Measurements from ENCODE around the gene FGF7.

Gene FGF7

DNA sequence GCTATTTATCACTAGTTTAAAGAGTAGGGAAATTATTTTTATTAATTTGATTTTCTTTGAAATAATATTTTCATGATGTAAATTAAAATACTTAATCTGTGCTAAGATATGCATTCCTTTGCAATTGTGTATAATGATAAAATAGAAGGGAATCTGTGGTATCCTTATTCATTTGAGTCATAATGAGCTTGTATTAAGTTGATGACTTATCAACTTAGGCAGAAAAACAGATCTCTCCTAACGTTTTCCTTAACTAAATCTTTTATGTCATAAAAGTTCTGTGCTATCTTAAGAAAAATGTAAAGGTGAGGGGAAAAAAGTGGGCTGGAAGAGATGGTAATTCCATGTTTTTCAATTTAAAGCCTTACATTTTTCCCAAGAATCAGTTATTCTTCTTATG lies 1.9 kb downstream of the FGF7 start:
- Mint-ChIP-seq H3K36me3 (no peaks in the 10 kb centered on the region), H3K27ac (no peak overlapping the region), H3K4me1 (no peaks in the 10 kb centered on the region), H3K4me3 (no peak overlapping the region), H3K9me3 (no peaks in the 10 kb centered on the region)
- no peak for ATAC-seq
- no peak for DNase-seq (ENCODE audit: low spot score in 2 of 2)

- H3K27ac Mint-ChIP-seq = no peak overlapping the region
- no peaks in the 10 kb centered on the region for H3K4me1 Mint-ChIP-seq
- no peak overlapping the region for H3K4me3 Mint-ChIP-seq
- no peaks in the 10 kb centered on the region for H3K36me3 Mint-ChIP-seq
- no peak for ATAC-seq
- no peak for DNase-seq (ENCODE audit: low spot score in 2 of 2)
- H3K9me3 Mint-ChIP-seq = no peaks in the 10 kb centered on the region
These were observed 4.3 kb downstream of the FGF7 start for GRCh38 chr15:49427372-49427771.

GRCh38 chr15:49428409-49429095 lies 5.5 kb downstream of the FGF7 start:
- no peak for DNase-seq (ENCODE audit: low spot score in 2 of 2)
- Mint-ChIP-seq H3K36me3 (no peaks in the 10 kb centered on the region), H3K9me3 (no peaks in the 10 kb centered on the region), H3K27ac (no peak overlapping the region), H3K4me3 (no peak overlapping the region), H3K4me1 (no peaks in the 10 kb centered on the region)
- no peak for ATAC-seq

DNA sequence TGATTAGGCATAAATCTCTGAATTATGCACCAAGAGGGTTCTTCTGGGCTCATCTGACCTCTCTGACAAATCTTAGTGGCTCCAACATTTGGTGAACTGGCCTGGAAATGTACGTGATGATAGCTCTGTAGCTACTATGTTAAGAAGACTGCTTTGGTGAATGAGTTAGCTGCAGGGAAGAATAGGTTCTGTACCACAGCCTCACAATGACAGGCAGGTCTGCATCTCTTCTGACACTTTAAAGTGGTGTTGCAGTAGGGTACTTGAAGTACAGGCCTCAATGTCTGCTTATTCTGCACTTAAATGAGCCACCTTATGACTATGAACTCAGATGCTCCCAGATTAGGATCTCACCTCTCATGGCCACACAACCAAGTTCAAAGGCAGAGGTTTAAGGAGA lies 7.0 kb downstream of the FGF7 start:
- DNase-seq (ENCODE audit: low spot score in 2 of 2) (no peak), ATAC-seq (no peak)
- Mint-ChIP-seq H3K4me3 (no peak overlapping the region), H3K4me1 (no peaks in the 10 kb centered on the region), H3K27ac (no peak overlapping the region), H3K36me3 (no peaks in the 10 kb centered on the region), H3K9me3 (no peaks in the 10 kb centered on the region)

DNA sequence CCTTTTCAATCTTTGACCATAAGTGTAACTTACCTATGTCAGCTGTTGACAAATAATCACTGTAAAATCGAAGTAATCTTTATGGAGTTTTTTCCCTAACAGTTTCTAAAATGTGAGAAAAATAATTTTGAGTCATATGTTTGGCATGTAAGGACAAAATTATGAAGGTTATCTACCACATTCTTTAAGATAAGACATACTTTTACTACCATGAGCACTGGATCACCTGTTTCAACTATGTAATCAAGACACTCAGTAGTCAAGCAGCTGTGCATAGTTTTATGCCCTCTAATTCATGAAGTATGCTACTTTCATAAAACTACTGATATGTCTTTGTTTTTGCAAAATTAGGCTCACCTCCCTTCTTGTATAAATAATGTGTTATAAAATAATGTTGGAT lies 12.1 kb downstream of the FGF7 start:
- ATAC-seq (no peak), DNase-seq (ENCODE audit: low spot score in 2 of 2) (no peak)
- Mint-ChIP-seq H3K4me3 (no peak overlapping the region), H3K27ac (no peak overlapping the region), H3K9me3 (no peaks in the 10 kb centered on the region), H3K36me3 (no peaks in the 10 kb centered on the region), H3K4me1 (peaks cover 11% of the 10 kb centered on the region)

GRCh38 chr15:49436751-49437150 lies 13.7 kb downstream of the FGF7 start:
- DNase-seq (ENCODE audit: low spot score in 2 of 2) (no peak), ATAC-seq (no peak)
- Mint-ChIP-seq H3K27ac (no peak overlapping the region), H3K36me3 (no peaks in the 10 kb centered on the region), H3K9me3 (no peaks in the 10 kb centered on the region), H3K4me1 (peaks cover 11% of the 10 kb centered on the region), H3K4me3 (no peak overlapping the region)

DNA sequence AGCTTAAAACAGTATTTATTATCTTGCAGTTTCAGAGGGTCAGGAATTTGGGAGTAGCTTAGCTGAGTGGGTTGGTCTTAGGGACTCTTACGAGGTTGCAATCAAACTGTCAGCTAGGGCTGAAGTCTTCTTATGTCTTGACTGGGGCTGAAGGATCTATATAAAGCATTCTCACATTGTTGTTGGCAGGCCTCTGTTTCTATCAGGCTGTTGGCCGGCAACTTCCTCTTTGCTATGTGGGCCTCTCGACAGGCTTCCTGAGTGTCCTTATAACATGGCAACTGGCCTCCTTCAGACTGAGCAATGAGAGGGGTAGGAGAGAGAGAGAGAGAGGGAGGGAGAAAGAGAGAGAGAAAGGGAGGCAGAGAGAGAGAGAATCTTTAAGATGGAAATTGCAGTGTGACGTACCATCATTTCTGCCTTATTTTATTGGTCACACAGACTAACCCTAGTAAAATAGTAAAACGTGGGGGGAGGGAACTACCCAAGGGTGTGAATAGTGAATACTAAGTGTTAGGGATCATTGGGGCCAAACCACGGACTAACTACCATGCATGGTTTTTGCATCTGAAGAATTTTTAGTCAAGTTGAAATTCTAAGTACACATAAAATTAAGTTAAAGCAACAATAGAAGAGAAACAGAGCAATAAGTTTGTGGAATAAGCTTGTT lies 16.1 kb downstream of the FGF7 start:
- Mint-ChIP-seq H3K9me3 (no peaks in the 10 kb centered on the region), H3K4me1 (peaks cover 11% of the 10 kb centered on the region), H3K36me3 (no peaks in the 10 kb centered on the region), H3K4me3 (no peak overlapping the region), H3K27ac (no peak overlapping the region)
- no peak for DNase-seq (ENCODE audit: low spot score in 2 of 2)
- no peak for ATAC-seq

GRCh38 chr15:49439678-49440395 lies 16.8 kb downstream of the FGF7 start:
- Mint-ChIP-seq H3K27ac (no peak overlapping the region), H3K9me3 (no peaks in the 10 kb centered on the region), H3K4me1 (peaks cover 11% of the 10 kb centered on the region), H3K4me3 (no peak overlapping the region), H3K36me3 (no peaks in the 10 kb centered on the region)
- DNase-seq (ENCODE audit: low spot score in 2 of 2) (no peak), ATAC-seq (no peak)

GRCh38 chr15:49441356-49441755 lies 18.3 kb downstream of the FGF7 start:
- H3K9me3 Mint-ChIP-seq = no peaks in the 10 kb centered on the region
- no peak overlapping the region for H3K4me3 Mint-ChIP-seq
- ATAC-seq (no peak), DNase-seq (ENCODE audit: low spot score in 2 of 2) (no peak)
- H3K4me1 Mint-ChIP-seq = peaks cover 11% of the 10 kb centered on the region
- H3K27ac Mint-ChIP-seq = no peak overlapping the region
- no peaks in the 10 kb centered on the region for H3K36me3 Mint-ChIP-seq

DNA sequence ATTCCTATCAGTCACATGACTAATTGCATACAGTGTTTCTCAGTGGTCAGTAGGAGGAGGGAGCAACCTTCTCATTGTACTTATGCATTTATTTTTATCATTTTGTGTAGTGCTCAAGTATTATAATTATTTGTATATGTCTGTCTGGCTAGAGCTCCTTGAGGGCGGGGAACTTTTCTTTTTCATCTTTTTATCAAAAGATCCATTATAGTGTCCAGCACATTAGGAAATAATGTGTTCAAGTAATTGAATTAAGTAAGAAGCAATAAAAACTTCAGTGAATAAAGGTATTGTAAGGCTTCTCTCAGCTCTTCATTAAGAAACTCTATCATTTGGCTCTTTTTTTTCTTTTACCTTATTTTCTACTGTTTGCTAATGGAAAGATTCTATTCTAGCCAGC lies 18.8 kb downstream of the FGF7 start:
- no peak overlapping the region for H3K4me3 Mint-ChIP-seq
- H3K4me1 Mint-ChIP-seq = peaks cover 11% of the 10 kb centered on the region
- H3K36me3 Mint-ChIP-seq = no peaks in the 10 kb centered on the region
- DNase-seq (ENCODE audit: low spot score in 2 of 2) (no peak), ATAC-seq (no peak)
- no peak overlapping the region for H3K27ac Mint-ChIP-seq
- no peaks in the 10 kb centered on the region for H3K9me3 Mint-ChIP-seq

- no peaks in the 10 kb centered on the region for H3K4me1 Mint-ChIP-seq
- no peaks in the 10 kb centered on the region for H3K9me3 Mint-ChIP-seq
- no peak for ATAC-seq
- H3K36me3 Mint-ChIP-seq = no peaks in the 10 kb centered on the region
- no peak for DNase-seq (ENCODE audit: low spot score in 2 of 2)
- H3K27ac Mint-ChIP-seq = no peak overlapping the region
- H3K4me3 Mint-ChIP-seq = no peak overlapping the region
These were observed 29.6 kb downstream of the FGF7 start for GRCh38 chr15:49452595-49452994.

DNA sequence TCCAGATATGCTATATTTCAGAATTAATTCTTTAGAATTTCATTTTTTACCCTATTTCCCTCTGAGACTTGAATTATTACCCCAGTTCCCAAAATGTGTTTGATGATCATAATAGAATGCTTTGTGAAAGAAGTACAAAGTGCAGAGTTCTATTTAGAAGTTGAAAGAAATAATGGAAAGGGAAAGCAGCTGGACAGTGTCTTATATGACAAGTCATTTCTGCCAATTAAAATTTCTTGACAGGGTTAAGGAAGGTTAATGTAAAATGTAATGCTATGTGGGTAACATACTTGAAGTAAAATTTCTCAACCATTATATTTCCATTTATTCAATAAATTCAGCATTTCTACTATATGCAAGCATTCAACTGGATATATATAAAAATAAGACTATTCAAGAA lies 33.1 kb downstream of the FGF7 start:
- no peaks in the 10 kb centered on the region for H3K36me3 Mint-ChIP-seq

GRCh38 chr15:49458145-49458544 lies 35.1 kb downstream of the FGF7 start:
- no peak for DNase-seq (ENCODE audit: low spot score in 2 of 2)
- ATAC-seq = no peak
- no peaks in the 10 kb centered on the region for H3K9me3 Mint-ChIP-seq
- no peak overlapping the region for H3K4me3 Mint-ChIP-seq
- no peaks in the 10 kb centered on the region for H3K4me1 Mint-ChIP-seq
- H3K36me3 Mint-ChIP-seq = no peaks in the 10 kb centered on the region
- H3K27ac Mint-ChIP-seq = no peak overlapping the region

More for the DNA sequence above, 33.1 kb downstream of the FGF7 start:
- Mint-ChIP-seq H3K4me3 (no peak overlapping the region), H3K27ac (no peak overlapping the region), H3K9me3 (no peaks in the 10 kb centered on the region), H3K4me1 (no peaks in the 10 kb centered on the region)
- no peak for DNase-seq (ENCODE audit: low spot score in 2 of 2)
- no peak for ATAC-seq

GRCh38 chr15:49460411-49460941 lies 37.4 kb downstream of the FGF7 start:
- Mint-ChIP-seq H3K36me3 (no peaks in the 10 kb centered on the region), H3K27ac (no peak overlapping the region), H3K4me1 (no peaks in the 10 kb centered on the region), H3K4me3 (no peak overlapping the region), H3K9me3 (no peaks in the 10 kb centered on the region)
- DNase-seq (ENCODE audit: low spot score in 2 of 2) (no peak), ATAC-seq (no peak)

DNA sequence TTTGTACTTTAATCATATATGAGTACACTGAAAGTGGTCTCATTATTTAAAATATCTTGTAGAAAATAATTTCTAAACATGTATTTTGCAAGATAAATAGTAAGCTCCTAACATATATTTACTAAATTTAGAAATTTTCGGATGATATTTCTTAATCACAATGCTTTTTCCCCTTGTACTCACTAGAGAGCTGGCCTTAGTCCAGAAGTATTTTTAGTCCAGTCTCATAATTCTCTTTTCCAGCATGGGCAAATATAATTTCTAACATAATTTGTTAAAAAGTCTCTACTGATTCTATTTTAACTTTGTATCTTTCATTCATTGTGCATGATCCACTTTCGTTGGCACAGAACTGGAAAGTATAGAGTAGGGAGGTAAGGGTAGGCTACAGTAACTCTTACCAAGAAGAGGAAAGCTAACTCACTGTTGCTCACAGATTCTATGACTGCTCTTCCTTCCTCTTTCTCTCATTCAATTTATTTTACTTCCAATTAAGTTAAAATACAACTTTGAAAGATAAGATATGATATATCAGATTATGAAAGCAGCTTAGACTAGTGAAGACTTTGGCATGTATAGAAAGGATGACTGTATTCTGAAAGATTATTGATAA lies 39.3 kb downstream of the FGF7 start:
- Mint-ChIP-seq H3K9me3 (no peaks in the 10 kb centered on the region), H3K4me1 (no peaks in the 10 kb centered on the region), H3K4me3 (no peak overlapping the region), H3K36me3 (no peaks in the 10 kb centered on the region), H3K27ac (no peak overlapping the region)
- ATAC-seq (no peak), DNase-seq (ENCODE audit: low spot score in 2 of 2) (no peak)

All from stimulated activated effector memory CD8-positive, alpha-beta T cell treated with anti-CD3 and anti-CD28 coated beads, Interleukin-12 subunit alpha, Interleukin-12 subunit beta, amount 100 ng/mL, for 72 hours (primary cell).